Chondrocyte (in vitro differentiated cells): ENCODE results near the gene RASSF5. TPM values are rescaled to one million over a fixed set of nuclear protein-coding genes. Genes with fewer than 3 reads are reported as not detected.

Experiments
- DNase-seq: peaks from one replicate; pipeline ENCODE4 v3.0.0; 2021; ENCODE audit warnings: mixed read lengths, low spot score
- H3K27ac Mint-ChIP-seq: one replicate; pipeline ENCODE4 v1.8.0; 2021; ENCODE audit warnings: mild to moderate bottlenecking, moderate library complexity, mixed read lengths; ENCODE audit not compliant: unreplicated experiment
- H3K27me3 Mint-ChIP-seq: 2 replicates; pipeline ENCODE4 v1.8.0; 2021; ENCODE audit warnings: low read depth, mixed read lengths
- H3K36me3 Mint-ChIP-seq: 2 replicates; pipeline ENCODE4 v1.8.0; 2021; ENCODE audit warnings: low read depth, mixed read lengths
- H3K4me1 Mint-ChIP-seq: 2 replicates; pipeline ENCODE4 v1.8.0; 2021; ENCODE audit warnings: low read depth, mild to moderate bottlenecking, mixed read lengths
- H3K4me3 Mint-ChIP-seq: one replicate; pipeline ENCODE4 v1.8.0; 2021; ENCODE audit warnings: mild to moderate bottlenecking, moderate library complexity, mixed read lengths; ENCODE audit not compliant: unreplicated experiment
- H3K9me3 Mint-ChIP-seq: 2 replicates; pipeline ENCODE4 v1.8.0; 2021; ENCODE audit warnings: low read depth, mixed read lengths
- total RNA-seq: library from RNA; stranded (reverse); gene quantifications from 3 replicates; pipeline ENCODE4 v1.2.1, GENCODE V29; 2021
- TF ChIP-seq, protein P1 (sequence below): fragments of 200-600 bp; sonication (generic); IDR thresholded peaks from 2 replicates; pipeline ENCODE4 v1.5.0; 2021; ENCODE audit warnings: antibody characterized with exemption, mild to moderate bottlenecking, moderate library complexity

Gene RASSF5
- total RNA-seq, 1 donor from 2014 or later, result 0.27 TPM

DNA sequence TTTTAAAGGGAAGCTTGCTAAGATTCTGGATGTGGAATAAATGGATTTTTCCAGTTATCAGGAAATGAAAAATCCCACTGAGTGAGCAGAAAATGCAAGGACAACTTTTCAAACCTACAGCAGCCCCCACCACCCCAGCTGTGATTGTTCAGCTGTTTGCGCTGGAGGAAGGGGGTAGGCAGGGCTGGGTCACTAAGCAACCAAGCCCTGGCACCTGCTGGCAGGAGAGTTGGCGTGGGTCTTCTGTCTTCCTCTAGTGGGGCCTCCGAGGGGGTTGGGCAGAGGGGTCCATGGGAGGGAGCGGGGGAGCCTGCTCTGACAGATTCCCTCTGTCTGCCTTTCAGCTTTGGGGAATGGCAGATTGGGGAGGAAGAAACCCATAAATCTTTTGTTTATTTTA lies 59.7 kb downstream of the RASSF5 start:
- Mint-ChIP-seq H3K27ac (no peak overlapping the region), H3K4me3 (no peak overlapping the region), H3K4me1 (no peaks in the 10 kb centered on the region), H3K36me3 (peaks cover 3% of the 10 kb centered on the region), H3K27me3 (peaks cover 17% of the 10 kb centered on the region), H3K9me3 (no peaks in the 10 kb centered on the region)
- TF ChIP-seq, protein P1, sequence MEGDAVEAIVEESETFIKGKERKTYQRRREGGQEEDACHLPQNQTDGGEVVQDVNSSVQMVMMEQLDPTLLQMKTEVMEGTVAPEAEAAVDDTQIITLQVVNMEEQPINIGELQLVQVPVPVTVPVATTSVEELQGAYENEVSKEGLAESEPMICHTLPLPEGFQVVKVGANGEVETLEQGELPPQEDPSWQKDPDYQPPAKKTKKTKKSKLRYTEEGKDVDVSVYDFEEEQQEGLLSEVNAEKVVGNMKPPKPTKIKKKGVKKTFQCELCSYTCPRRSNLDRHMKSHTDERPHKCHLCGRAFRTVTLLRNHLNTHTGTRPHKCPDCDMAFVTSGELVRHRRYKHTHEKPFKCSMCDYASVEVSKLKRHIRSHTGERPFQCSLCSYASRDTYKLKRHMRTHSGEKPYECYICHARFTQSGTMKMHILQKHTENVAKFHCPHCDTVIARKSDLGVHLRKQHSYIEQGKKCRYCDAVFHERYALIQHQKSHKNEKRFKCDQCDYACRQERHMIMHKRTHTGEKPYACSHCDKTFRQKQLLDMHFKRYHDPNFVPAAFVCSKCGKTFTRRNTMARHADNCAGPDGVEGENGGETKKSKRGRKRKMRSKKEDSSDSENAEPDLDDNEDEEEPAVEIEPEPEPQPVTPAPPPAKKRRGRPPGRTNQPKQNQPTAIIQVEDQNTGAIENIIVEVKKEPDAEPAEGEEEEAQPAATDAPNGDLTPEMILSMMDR, result no peak
- DNase-seq, result no peak

DNA sequence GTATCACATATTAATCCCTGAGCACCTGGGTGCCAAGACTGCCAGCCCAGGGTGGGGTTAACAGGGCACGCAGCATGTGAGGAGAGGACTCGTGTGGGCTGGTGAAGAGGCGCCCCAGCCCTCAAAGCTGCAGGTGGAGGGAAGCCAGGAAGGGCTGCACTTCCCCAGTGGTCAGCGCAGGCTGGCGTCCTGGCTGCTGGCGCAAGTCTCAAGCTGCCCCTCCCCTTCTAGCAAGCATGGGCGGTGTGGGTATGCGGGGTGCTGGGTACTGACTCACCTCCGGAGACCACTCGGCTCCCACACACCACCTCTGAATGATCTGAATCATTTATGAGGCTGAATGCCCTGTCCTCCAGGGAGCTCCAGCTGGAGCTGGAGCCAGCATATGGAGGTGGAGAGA lies 60.9 kb downstream of the RASSF5 start:
- TF ChIP-seq, protein P1, result no peak
- no peak for DNase-seq
- H3K36me3 Mint-ChIP-seq, result peaks cover 3% of the 10 kb centered on the region
- H3K9me3 Mint-ChIP-seq, result no peaks in the 10 kb centered on the region
- H3K4me1 Mint-ChIP-seq, result no peaks in the 10 kb centered on the region
- peaks cover 16% of the 10 kb centered on the region for H3K27me3 Mint-ChIP-seq
- no peak overlapping the region for H3K27ac Mint-ChIP-seq
- H3K4me3 Mint-ChIP-seq, result no peak overlapping the region

DNA sequence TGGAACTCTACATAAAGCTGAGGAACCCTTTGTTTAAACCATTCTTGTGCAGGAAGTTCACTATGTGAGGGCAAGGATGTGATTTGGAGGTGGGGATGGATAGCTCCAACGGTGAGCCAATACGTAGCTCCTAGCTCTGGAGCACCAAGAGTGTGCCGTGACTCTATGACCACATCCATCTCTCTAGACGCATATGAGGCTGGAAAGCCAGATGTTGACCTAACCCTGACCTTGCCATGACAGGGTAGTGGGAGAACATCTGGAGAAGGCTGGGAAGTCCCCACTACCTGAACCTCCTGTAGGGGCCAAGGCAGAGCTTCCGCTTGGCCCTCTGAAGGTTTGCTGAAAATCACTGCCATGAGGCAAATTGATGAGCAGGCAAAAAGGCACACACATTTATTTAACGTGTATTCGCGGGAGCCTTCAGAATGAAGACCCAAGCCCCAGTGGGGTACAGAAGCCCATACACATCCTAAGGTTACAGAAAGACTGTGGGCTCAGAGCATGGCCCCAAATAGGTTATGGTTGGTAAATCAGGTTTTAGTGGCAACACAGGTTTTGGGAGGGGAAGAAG lies 61.5 kb downstream of the RASSF5 start:
- TF ChIP-seq, protein P1, result no peak
- H3K9me3 Mint-ChIP-seq, result no peaks in the 10 kb centered on the region
- DNase-seq, result no peak
- no peak overlapping the region for H3K27ac Mint-ChIP-seq
- H3K4me1 Mint-ChIP-seq, result no peaks in the 10 kb centered on the region
- no peak overlapping the region for H3K4me3 Mint-ChIP-seq
- peaks cover 15% of the 10 kb centered on the region for H3K27me3 Mint-ChIP-seq
- H3K36me3 Mint-ChIP-seq, result peaks cover 3% of the 10 kb centered on the region

DNA sequence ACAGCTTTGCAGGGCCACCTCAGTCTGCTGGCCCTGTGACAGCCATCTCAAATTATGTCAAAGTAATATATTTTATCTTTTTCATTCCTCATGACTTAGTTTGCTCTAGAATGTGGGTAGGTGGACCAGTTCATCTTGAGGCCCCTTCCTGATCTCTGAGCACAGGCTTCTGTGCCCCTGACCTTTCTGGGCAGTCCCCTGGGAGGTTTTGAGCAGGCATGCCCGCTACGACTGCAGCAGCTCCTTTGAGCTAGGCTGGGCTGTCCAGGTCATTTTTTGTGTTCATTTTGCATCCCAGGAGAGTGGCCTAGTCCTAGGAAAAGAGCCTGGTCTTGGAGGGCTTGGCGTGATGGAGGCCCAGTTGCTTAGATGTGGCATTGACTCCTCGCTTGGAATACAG lies 62.2 kb downstream of the RASSF5 start:
- H3K9me3 Mint-ChIP-seq, result no peaks in the 10 kb centered on the region
- H3K27ac Mint-ChIP-seq, result no peak overlapping the region
- no peaks in the 10 kb centered on the region for H3K4me1 Mint-ChIP-seq
- no peak overlapping the region for H3K4me3 Mint-ChIP-seq
- H3K36me3 Mint-ChIP-seq, result peaks cover 3% of the 10 kb centered on the region
- TF ChIP-seq, protein P1, result no peak
- H3K27me3 Mint-ChIP-seq, result peaks cover 14% of the 10 kb centered on the region
- DNase-seq, result no peak

DNA sequence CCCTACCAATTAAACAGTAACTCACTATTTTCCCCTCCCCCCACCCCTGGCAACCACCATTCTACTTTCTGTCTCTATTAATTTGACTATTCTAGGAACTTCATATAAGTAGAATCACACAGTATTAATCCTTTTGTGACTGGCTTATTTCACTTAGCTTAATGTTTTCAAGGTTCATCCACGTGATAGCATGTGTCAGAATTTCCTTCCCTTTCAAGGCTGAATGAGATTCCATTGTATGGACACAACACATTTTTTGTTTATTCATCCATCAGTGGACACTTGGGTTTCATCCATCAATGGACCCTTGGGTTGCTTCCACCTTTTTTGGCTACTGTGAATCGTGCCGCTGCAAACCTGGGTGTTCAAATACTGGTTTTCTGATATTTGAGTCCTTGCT lies 63.2 kb downstream of the RASSF5 start:
- TF ChIP-seq, protein P1, result no peak
- peaks cover 4% of the 10 kb centered on the region for H3K27me3 Mint-ChIP-seq
- H3K27ac Mint-ChIP-seq, result no peak overlapping the region
- H3K36me3 Mint-ChIP-seq, result no peaks in the 10 kb centered on the region
- peaks cover 5% of the 10 kb centered on the region for H3K4me1 Mint-ChIP-seq
- no peak overlapping the region for H3K4me3 Mint-ChIP-seq
- DNase-seq, result no peak
- no peaks in the 10 kb centered on the region for H3K9me3 Mint-ChIP-seq
